Activated T-cell treated with anti-CD3 and anti-CD28 coated beads for 48 hours (primary cell): ENCODE measurements around the gene DAP.

Experiments
- DNase-seq: peaks from one replicate; pipeline ENCODE4 v3.0.0-alpha.2; 2020; ENCODE audit warnings: low read depth

Gene DAP

GRCh38 chr5:10709409-10709808, 51.6 kb downstream of the DAP start:
- no peak for DNase-seq

- DNase-seq: no peak
These were observed 52.7 kb downstream of the DAP start for GRCh38 chr5:10708189-10708944.

- no peak for DNase-seq
These were observed 53.6 kb downstream of the DAP start for GRCh38 chr5:10707198-10708142.

GRCh38 chr5:10706326-10706725, 54.7 kb downstream of the DAP start:
- DNase-seq: no peak

GRCh38 chr5:10705747-10706146, 55.3 kb downstream of the DAP start:
- no peak for DNase-seq

DNA sequence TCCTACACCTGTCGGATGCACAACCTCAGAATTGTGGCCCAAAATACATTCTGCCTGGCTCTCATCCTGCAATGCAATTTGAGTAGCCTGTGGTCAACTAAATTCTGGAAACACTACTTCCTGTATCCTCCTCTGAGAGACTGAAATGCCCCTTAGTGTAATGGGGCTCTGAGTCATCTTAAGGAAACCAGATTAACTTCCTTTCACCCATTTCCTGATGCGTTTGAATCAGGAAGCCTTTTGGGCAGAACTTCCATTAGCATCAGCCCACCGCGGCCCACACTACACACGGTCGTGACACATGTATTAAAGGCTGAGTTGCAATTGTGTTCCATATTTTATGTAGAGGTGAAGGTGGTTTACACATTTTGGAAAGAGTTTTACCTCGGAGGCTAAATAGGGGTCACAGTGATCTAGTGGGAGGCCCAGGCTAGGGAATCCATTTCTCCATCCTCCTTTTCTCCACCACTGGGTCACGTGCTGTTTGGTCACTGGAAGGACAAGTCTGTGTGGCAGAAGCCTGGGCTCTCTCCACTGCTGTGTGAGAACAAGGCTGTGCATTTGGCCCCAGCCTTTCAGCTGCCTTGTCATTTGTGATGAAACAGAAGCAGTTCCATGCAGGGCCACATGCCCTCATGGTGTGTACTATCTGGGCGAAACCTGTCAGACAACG, 55.9 kb downstream of the DAP start:
- DNase-seq: no peak

DNA sequence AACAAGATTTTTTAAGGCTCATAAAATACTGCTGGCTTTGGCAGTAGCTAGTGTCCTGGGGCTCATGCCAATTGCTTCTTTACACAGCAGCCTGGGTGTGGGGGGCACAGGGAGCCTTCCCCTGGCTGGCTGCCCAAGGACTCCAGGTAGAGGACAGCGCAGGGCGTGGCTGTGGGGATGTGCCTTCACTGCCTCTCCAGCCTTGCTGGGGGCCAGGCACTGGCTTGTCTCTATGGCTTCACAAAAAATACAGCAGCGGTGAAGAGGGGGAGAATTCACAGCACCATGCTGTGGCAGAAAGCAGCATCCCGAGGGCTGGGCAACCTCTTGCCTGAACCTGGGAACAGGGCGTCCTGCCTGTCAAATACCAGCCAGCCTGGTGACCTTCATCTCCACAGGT, 57.4 kb downstream of the DAP start:
- DNase-seq: no peak

GRCh38 chr5:10702911-10703491, 58.0 kb downstream of the DAP start:
- no peak for DNase-seq

- no peak for DNase-seq
These were observed 58.9 kb downstream of the DAP start for GRCh38 chr5:10702040-10702629.

- no peak for DNase-seq
These were observed 59.4 kb downstream of the DAP start for GRCh38 chr5:10701567-10702039.

GRCh38 chr5:10700516-10700915, 60.5 kb downstream of the DAP start:
- no peak for DNase-seq

- no peak for DNase-seq
These were observed 61.0 kb downstream of the DAP start for GRCh38 chr5:10699987-10700386.

- DNase-seq: no peak
These were observed 61.7 kb downstream of the DAP start for GRCh38 chr5:10699281-10699874.

DNA sequence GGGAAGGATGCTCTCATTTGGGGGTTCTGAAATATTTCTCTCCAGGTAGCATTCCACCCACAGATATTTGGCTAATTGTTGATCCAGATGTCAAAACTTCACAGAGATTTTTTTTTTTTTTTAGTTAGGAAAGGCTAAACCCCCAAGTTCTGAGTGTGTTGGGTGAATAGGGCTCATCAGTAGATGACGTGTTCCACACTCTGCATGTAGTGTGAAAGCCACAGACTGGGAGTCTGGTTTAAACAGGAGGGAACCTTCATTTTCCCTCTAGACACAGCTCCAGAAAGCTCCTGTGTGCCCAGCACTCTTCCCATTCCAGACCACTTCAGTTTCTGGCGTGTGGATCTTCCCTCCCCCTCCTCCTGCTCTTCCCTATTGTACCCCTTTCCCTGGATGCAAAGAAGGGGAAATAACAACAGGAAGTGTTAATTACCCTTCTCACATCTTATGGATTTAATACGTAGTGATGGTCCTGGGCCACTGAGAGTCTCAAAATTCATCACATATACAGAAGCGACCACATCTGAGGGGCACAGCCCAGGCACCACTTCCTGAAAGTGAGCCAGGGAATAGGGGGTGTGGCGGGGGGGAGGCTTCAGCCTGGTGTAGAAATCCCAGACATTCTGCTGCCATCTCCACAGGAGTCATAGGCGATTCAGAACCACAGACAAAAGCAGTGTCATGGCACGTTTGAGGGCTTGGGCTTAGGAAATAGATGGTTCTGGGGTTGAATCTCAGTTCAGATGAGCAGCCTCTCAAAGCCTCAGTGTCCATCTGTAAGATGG, 65.1 kb downstream of the DAP start:
- no peak for DNase-seq

DNA sequence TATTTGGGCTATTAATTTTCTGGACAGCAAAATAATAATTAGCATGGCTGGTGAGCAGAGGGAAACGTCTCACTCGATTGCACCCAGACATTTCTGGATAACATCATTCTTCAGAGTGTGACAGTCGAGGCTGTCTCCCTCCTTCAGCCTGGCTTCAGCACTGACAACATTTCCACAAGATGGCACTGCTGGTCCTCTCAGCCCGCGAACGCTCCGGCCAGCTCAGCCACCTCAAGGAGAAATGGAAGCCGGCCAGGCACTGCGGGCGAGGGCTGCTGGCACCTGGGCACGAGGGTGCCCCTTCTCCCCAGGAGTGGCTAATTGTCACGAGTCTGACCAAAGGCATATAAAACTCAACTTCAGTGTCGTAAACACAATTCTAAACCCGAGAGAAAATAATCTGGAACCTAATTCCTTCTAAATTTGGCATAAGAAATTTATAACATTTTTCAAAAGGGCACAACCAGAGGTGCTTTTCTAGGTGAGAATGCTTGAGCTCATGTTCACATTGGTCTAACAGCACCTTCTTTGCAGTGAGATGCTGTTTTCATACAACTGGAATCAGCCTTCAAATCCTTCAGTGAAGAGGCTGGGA, 65.9 kb downstream of the DAP start:
- no peak for DNase-seq

DNA sequence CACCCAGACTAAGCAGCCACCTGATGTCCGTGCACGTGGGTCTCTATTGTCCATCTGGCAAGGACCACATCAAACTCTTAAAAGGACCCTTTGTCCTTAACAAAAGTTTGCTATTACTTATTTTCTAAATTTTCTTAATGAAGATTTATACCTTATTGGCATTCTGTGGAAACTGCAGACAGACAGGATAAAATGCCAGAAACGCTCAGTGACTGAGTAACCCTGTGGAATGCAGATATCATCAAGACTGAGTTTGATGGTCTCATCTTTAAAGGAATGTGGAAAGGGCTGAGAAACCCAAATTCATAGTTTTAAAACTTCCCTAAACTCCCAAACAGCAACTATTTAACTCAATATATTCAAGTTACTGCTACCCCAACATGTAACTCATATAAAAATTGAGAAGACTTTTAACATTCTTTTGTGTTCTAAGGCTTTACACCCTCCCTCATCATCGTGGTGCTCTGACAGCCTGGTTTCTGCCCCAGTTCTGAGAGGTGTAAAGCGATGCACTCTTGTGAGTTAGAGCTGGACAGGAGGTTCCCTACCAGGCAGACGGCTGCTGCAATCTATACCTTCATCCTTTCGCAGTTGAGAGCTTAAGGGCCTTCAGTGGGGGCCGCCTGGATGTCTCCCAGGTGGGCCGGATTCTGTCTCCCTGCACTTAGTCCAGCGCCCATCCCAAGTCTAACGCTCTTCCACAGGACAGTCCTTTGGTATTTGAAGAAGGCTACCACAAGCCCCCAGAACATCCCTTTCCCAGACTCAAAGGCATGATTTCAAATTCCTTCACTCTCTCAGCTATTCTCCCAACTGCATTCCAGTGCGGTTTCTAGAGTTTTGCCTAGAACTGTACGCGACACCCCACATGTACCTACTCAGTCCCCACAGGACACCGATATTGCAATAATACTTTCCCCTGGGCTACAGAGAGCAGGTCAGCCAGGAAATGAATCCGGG, 68.9 kb downstream of the DAP start:
- no peak for DNase-seq

- DNase-seq: no peak
These were observed 70.3 kb downstream of the DAP start for GRCh38 chr5:10690460-10691440.
